Ishikawa (cell line): Measurements from ENCODE around the gene DMWD.

ENCODE experiments used
- CEBPB ChIP-seq: IDR thresholded peaks from 2 replicates; pipeline ENCODE4 v1.6.1; 2012
- CREB1 ChIP-seq: IDR thresholded peaks from 2 replicates; pipeline ENCODE4 v1.6.1; 2012; ENCODE audit warnings: low read depth
- EP300 ChIP-seq: IDR thresholded peaks from 2 replicates; pipeline ENCODE4 v1.6.1; 2012; ENCODE audit warnings: borderline replicate concordance
- MAX ChIP-seq: IDR thresholded peaks from 2 replicates; pipeline ENCODE4 v1.6.1; 2012
- NFIC ChIP-seq: IDR thresholded peaks from 2 replicates; pipeline ENCODE4 v1.6.1; 2012
- RAD21 ChIP-seq: IDR thresholded peaks from 2 replicates; pipeline ENCODE4 v1.6.1; 2012; ENCODE audit warnings: low read depth
- TAF1 ChIP-seq: IDR thresholded peaks from 2 replicates; pipeline ENCODE4 v1.6.1; 2012; ENCODE audit warnings: low read depth, mild to moderate bottlenecking
- YY1 ChIP-seq: IDR thresholded peaks from 2 replicates; pipeline ENCODE4 v1.6.1; 2012; ENCODE audit warnings: low read depth
- ZBTB7A ChIP-seq: IDR thresholded peaks from 2 replicates; pipeline ENCODE4 v1.6.1; 2012; ENCODE audit warnings: low read depth
- TF ChIP-seq, protein P1 (sequence below): IDR thresholded peaks from 2 replicates; pipeline ENCODE4 v1.6.1; 2012; ENCODE audit warnings: low read depth, mild to moderate bottlenecking
- TF ChIP-seq, protein P2 (sequence below): IDR thresholded peaks from 2 replicates; pipeline ENCODE4 v1.6.1; 2012

DNA sequence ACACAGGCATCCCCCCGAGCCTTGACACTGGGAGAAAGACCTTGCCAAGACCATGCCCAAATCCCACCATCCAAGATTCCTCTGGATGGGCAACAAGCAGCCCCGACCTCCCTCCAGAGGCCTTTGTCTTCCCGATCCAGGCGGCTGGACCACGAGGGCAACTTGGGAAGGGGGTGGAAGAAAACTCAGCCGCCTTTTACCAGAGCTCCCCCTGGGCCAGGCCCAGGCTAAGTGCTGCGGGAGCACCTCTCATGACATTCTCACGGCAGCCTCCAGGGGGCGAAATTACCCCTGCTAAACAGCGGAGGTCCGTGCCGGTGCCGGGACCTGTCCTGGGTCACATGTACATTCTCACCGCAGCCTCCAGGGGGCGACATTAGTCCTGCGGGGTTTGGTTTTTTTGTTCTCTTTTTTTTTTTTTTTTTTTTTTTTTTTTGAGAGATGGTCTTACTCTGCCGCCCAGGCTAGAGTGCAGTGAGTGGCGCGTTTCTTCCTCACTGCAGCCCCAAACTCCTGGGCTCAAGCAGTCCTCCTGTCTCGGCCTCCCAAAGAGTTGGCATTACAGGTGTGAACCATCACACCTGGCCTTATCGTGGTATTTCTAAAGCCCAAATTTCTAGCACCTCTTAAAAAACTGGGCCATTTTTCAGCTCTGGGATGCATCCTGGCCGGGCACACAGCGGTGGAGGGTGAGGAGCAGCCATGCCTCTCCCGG lies 24.5 kb upstream of the DMWD start:
- TF ChIP-seq EP300 (no peak), NFIC (no peak), CREB1 (no peak), YY1 (no peak), TAF1 (no peak), RAD21 (peak; percentile 81), MAX (peak; percentile 70), ZBTB7A (no peak), CEBPB (no peak)
- TF ChIP-seq, protein P1, sequence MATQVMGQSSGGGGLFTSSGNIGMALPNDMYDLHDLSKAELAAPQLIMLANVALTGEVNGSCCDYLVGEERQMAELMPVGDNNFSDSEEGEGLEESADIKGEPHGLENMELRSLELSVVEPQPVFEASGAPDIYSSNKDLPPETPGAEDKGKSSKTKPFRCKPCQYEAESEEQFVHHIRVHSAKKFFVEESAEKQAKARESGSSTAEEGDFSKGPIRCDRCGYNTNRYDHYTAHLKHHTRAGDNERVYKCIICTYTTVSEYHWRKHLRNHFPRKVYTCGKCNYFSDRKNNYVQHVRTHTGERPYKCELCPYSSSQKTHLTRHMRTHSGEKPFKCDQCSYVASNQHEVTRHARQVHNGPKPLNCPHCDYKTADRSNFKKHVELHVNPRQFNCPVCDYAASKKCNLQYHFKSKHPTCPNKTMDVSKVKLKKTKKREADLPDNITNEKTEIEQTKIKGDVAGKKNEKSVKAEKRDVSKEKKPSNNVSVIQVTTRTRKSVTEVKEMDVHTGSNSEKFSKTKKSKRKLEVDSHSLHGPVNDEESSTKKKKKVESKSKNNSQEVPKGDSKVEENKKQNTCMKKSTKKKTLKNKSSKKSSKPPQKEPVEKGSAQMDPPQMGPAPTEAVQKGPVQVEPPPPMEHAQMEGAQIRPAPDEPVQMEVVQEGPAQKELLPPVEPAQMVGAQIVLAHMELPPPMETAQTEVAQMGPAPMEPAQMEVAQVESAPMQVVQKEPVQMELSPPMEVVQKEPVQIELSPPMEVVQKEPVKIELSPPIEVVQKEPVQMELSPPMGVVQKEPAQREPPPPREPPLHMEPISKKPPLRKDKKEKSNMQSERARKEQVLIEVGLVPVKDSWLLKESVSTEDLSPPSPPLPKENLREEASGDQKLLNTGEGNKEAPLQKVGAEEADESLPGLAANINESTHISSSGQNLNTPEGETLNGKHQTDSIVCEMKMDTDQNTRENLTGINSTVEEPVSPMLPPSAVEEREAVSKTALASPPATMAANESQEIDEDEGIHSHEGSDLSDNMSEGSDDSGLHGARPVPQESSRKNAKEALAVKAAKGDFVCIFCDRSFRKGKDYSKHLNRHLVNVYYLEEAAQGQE = no peak
- TF ChIP-seq, protein P2, sequence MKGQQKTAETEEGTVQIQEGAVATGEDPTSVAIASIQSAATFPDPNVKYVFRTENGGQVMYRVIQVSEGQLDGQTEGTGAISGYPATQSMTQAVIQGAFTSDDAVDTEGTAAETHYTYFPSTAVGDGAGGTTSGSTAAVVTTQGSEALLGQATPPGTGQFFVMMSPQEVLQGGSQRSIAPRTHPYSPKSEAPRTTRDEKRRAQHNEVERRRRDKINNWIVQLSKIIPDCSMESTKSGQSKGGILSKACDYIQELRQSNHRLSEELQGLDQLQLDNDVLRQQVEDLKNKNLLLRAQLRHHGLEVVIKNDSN = peak; percentile 87
